GM12878 (cell line): Measurements from ENCODE around the gene CDYL. TPM values are rescaled to one million over a fixed set of nuclear protein-coding genes. Genes with fewer than 3 reads are reported as not detected.

Experiments
- ATAC-seq: fragments of 200-7000 bp; cut with Tn5 transposase; 3 replicates; pipeline ENCODE4 v1.9.1; 2020; ENCODE audit warnings: mild to moderate bottlenecking, moderate library complexity
- BruUV-seq: library from RNA; stranded (reverse); fragments of 400-500 nt; replicated peaks from 2 replicates; lab custom pipeline; 2021; lab: Mats Ljungman, UMichigan
- CTCF ChIA-PET: fragments of 300-600 bp; sonication (Branson Sonifier 250); formaldehyde crosslinking; extraction: SDS; loops from one replicate; lab custom pipeline; 2021; ENCODE audit warnings: inconsistent platforms; lab: Yijun Ruan, JAX
- POLR2A ChIA-PET: fragments of 350-600 bp; formaldehyde crosslinking; extraction: SDS; loops from one replicate; lab custom pipeline; 2021; ENCODE audit warnings: inconsistent platforms; lab: Charles Lee
- RAD21 ChIA-PET: fragments of 300-600 bp; sonication (Branson Sonifier 250); formaldehyde crosslinking; loops from one replicate; lab custom pipeline; 2023; ENCODE audit warnings: antibody characterized with exemption; ENCODE audit not compliant: unreplicated experiment; lab: Charles Lee
- SMC1A ChIA-PET: fragments of 300-600 bp; sonication (Branson Sonifier 250); formaldehyde crosslinking; loops from one replicate; lab custom pipeline; 2023; ENCODE audit not compliant: unreplicated experiment, uncharacterized antibody; lab: Charles Lee
- DNase-seq: peaks from one replicate; pipeline ENCODE4 v3.0.0-alpha.2; 2011; ENCODE audit warnings: low read depth, low spot score
- FAIRE-seq: peaks from 3 replicates; lab custom pipeline; 2011; peaks lifted over from hg19 to GRCh38; lab: Jason Lieb, UNC
- H2AFZ ChIP-seq: 2 replicates; pipeline ENCODE4 v1.6.0; 2011; ENCODE audit warnings: low read depth, low read length, control low read depth; ENCODE audit not compliant: control insufficient read depth
- H3K27ac ChIP-seq: 2 replicates; pipeline ENCODE4 v1.5.1; 2011; ENCODE audit warnings: control low read depth; ENCODE audit not compliant: control insufficient read depth, insufficient read depth
- H3K27me3 ChIP-seq, 2 experiments: replicated peaks in 1 of 2; 2 replicates each; pipeline versions ENCODE4 v1.6.0 to v1.6.1; 2011; ENCODE audit warnings: low read length in 1 of 2; ENCODE audit not compliant: control insufficient read depth in 2 of 2, insufficient read depth in 2 of 2
- H3K36me3 ChIP-seq, 2 experiments: 2 replicates each; pipeline ENCODE4 v1.5.1; 2011; ENCODE audit warnings: low read length in 1 of 2; ENCODE audit not compliant: control insufficient read depth in 2 of 2, insufficient read depth in 2 of 2
- H3K4me1 ChIP-seq: 2 replicates; pipeline ENCODE4 v1.6.1; 2011; ENCODE audit warnings: mild to moderate bottlenecking, low read length, moderate library complexity, mixed read lengths; ENCODE audit not compliant: control insufficient read depth, insufficient read depth
- H3K4me2 ChIP-seq: 2 replicates; pipeline ENCODE4 v1.6.0; 2011; ENCODE audit warnings: control low read depth; ENCODE audit not compliant: control insufficient read depth, insufficient read depth
- H3K4me3 ChIP-seq: fragments of 200-600 bp; sonication (generic); 2 replicates; pipeline ENCODE4 v1.5.1; 2016
- H3K79me2 ChIP-seq: 2 replicates; pipeline ENCODE4 v1.6.0; 2011; ENCODE audit warnings: low read length; ENCODE audit not compliant: control insufficient read depth, insufficient read depth
- H3K9ac ChIP-seq: 2 replicates; pipeline ENCODE4 v1.8.0; 2011; ENCODE audit warnings: low read length, control low read depth, mixed read lengths; ENCODE audit not compliant: control insufficient read depth, insufficient read depth
- H3K9me3 ChIP-seq: replicated peaks from 3 replicates; pipeline ENCODE4 v1.5.1; 2011; ENCODE audit warnings: mild to moderate bottlenecking, low read length; ENCODE audit not compliant: control insufficient read depth, insufficient read depth
- H4K20me1 ChIP-seq: 2 replicates; pipeline ENCODE4 v1.6.0; 2011; ENCODE audit not compliant: control insufficient read depth, insufficient read depth
- NR2F1 ChIP-seq: fragments of 450-650 bp; conservative IDR thresholded peaks from 2 replicates; pipeline ENCODE4 v1.6.1; 2017; ENCODE audit warnings: mild to moderate bottlenecking
- WGBS: methylation state at CpG from one replicate; pipeline ENCODE4 v1.1.6; 2016; ENCODE audit warnings: low lambda C conversion rate; ENCODE audit not compliant: insufficient replicate concordance, insufficient coverage; ENCODE audit errors: missing lambda C conversion rate; 5-methylcytosine and 5-hydroxymethylcytosine counted together
- in situ Hi-C: fragments of 300-500 bp; cut with MboI; formaldehyde crosslinking; loops from 9 replicates; pipeline ENCODE4 v1.14.3; 2018; ENCODE audit warnings: mixed read lengths
- intact Hi-C: fragments of 100-400 bp; cut with micrococcal nuclease; formaldehyde crosslinking; loops from one replicate; pipeline ENCODE4 v1.14.2; 2022; ENCODE audit not compliant: unreplicated experiment
- polyA plus RNA-seq, 11 experiments: library from polyadenylated mRNA; depleted of rRNA in 4 of 11; unstranded in 6 of 11; stranded (reverse) in 5 of 11; fragments of >200 nt; fragmentation: Nextera tagmentation in 4 of 11; fragmentation: Illumina TruSeq in 1 of 11; extraction: Ambion mirVana in 4 of 11; extraction: Trizol in 1 of 11; gene quantifications; 1 replicate in 1 of 11; 2 replicates in 10 of 11; pipeline versions ENCODE4 v1.2.1 to v1.2.3, GENCODE V29; 2011 to 2016; ENCODE audit warnings: inconsistent platforms in 2 of 11, missing spikeins in 2 of 11, low read depth in 1 of 11
- total RNA-seq, 4 experiments: library from RNA; depleted of rRNA in 3 of 4; stranded (reverse); fragments of >200 nt in 3 of 4; fragmentation: Illumina TruSeq in 1 of 4; extraction: Trizol in 1 of 4; gene quantifications; 2 replicates each; pipeline versions ENCODE4 v1.2.1 to v1.2.3, GENCODE V29; 2013 to 2021
- TF ChIP-seq, protein P1 (sequence below): fragments of 450-650 bp; IDR thresholded peaks from 2 replicates; pipeline ENCODE4 v1.6.1; 2017; ENCODE audit warnings: antibody characterized with exemption, mild to moderate bottlenecking, moderate library complexity

CDYL gene
- total and polyA plus RNA-seq, 10 of the 15 experiments (the other 5 are each of a cell fraction or from before 2014, with no cell fraction given): 9.3 to 61.2 (median 28.5) TPM

- H3K9me3 ChIP-seq: no peaks in the 10 kb centered on the region
- ChIA-PET SMC1A (interaction anchor here (1.3 to 3.3 kb wide), 7 partner anchors 10 to 36 kb away, joined by 3 to 16 read pairs (median 6); no protein-coding TSS in a partner anchor), RAD21 (interaction anchor here (5.1 kb wide), 1 partner anchor 14 kb away, joined by 33 read pairs; no protein-coding TSS in a partner anchor), POLR2A (interaction anchor here (0.5 to 1.6 kb wide), 3 partner anchors 11 to 33 kb away, joined by 3 to 6 read pairs (median 4); no protein-coding TSS in a partner anchor), CTCF (interaction anchor here (1.2 kb wide), 1 partner anchor 31 kb away, joined by 3 read pairs; no protein-coding TSS in a partner anchor)
- no peak overlapping the region for H3K9ac ChIP-seq
- no peak overlapping the region for H3K4me2 ChIP-seq
- no peak overlapping the region for H2AFZ ChIP-seq
- intact Hi-C loops (no loop called here), in situ Hi-C loops (no loop called here)
- peaks cover 25% of the 10 kb centered on the region for H3K4me1 ChIP-seq
- no peaks in the 10 kb centered on the region for H3K27me3 ChIP-seq
- TF ChIP-seq, protein P1, sequence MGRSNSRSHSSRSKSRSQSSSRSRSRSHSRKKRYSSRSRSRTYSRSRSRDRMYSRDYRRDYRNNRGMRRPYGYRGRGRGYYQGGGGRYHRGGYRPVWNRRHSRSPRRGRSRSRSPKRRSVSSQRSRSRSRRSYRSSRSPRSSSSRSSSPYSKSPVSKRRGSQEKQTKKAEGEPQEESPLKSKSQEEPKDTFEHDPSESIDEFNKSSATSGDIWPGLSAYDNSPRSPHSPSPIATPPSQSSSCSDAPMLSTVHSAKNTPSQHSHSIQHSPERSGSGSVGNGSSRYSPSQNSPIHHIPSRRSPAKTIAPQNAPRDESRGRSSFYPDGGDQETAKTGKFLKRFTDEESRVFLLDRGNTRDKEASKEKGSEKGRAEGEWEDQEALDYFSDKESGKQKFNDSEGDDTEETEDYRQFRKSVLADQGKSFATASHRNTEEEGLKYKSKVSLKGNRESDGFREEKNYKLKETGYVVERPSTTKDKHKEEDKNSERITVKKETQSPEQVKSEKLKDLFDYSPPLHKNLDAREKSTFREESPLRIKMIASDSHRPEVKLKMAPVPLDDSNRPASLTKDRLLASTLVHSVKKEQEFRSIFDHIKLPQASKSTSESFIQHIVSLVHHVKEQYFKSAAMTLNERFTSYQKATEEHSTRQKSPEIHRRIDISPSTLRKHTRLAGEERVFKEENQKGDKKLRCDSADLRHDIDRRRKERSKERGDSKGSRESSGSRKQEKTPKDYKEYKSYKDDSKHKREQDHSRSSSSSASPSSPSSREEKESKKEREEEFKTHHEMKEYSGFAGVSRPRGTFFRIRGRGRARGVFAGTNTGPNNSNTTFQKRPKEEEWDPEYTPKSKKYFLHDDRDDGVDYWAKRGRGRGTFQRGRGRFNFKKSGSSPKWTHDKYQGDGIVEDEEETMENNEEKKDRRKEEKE: no peak
- no peak for TF ChIP-seq NR2F1
- 92% methylated on average over 2 of the region's 2 CpGs for WGBS
- DNase-seq: no peak
- H4K20me1 ChIP-seq: no peaks in the 10 kb centered on the region; the same call in 1 of the 2 replicates
- BruUV-seq: no TSS peak
- H3K79me2 ChIP-seq: peaks cover 90% of the 10 kb centered on the region
- no peak overlapping the region for H3K4me3 ChIP-seq
- no peak for FAIRE-seq
- peaks cover 0 to 3% of the 10 kb centered on the region in 2 experiments; a peak in 1 of 4 replicates for H3K36me3 ChIP-seq
- ATAC-seq: no peak
- H3K27ac ChIP-seq: no peak overlapping the region
Observed at GRCh38 chr6:4816904-4817303, 40.7 kb downstream of the CDYL start.
